ENCODE measurements around the gene FUS.
A peak's percentile ranks its signal among the peaks of the same experiment; 100 is the strongest.
"Not testable (repeated sequence)": the region's sequence is repeated elsewhere in the genome, so short reads cannot be mapped to it uniquely, and the experiment has no call there.

The FUS gene

DNA sequence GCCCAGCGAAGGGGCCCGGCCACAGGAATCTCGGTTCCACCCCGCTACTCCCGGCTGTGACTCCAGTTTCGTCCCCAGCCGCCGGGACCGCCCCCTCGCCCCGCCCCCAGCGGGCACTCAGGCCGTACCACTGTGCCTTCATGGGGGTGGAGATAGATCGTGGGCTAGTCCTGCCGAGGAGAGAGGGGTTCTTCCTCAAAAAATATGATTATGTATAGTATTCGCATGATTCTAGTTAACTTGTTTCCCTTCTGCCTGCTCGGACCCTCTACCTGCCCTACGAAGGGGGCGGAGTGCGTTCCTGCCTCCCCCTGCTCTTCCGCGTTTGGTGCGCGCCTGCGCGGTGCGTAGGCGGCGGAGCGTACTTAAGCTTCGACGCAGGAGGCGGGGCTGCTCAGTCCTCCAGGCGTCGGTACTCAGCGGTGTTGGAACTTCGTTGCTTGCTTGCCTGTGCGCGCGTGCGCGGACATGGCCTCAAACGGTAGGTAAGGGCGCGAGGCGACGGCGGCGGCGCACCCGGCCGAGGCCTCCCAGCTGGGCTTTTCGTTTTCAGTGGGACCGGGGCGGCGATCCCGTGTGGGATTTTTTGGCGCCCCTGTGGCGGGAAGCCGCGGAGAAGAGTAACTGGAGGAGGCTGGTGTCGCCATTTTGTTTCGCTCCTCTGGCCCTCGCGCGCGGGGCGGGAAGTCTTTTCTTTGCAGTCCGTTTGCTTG is at the start of gene FUS:
TSS of gene FUS (plus strand) at position 393 of the 713 bp plus-strand sequence. CDS start at position 469, 76 bp downstream.
- DNase-seq: peak; percentile 21

DNA sequence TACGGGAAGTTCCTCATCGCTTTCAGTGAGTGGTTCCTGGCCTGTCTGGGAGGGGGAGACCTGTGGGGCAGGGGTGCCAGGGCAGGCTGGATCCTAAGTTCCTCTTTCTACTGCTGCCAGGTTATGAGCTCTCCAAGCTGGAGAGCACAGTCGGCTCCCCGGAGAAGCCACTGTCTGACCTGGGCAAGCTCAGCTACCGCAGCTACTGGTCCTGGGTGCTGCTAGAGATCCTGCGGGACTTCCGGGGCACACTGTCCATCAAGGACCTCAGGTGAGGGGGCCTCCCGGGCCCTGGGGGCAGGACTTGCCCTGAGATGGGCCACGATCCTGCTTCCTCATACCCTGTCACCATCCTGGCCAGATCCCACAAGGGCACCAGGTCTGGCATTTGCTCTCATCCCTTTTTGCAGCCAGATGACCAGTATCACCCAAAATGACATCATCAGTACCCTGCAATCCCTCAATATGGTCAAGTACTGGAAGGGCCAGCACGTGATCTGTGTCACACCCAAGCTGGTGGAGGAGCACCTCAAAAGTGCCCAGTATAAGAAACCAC is 49.5 kb upstream of the FUS start:
- DNase-seq: no peak

DNA sequence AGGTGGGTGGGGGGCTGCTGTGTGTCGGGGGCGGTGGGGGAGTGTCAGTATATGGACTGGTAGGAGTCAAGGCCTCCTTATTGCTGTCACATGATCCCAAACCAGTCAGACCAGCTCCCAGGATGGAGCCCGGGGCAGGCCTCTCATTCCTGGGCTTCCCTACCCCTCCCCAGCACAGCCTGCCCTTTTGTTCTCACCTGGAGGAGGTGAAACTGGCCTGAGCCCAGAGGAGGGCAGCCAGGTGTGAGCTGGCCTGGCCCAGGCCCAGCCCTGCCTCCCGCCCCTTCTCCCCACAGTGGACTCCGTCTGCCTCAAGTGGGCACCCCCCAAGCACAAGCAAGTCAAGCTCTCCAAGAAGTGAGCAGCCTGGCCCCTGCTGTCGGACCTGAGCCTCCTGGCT is 49.0 kb upstream of the FUS start:
- DNase-seq: no peak

DNA sequence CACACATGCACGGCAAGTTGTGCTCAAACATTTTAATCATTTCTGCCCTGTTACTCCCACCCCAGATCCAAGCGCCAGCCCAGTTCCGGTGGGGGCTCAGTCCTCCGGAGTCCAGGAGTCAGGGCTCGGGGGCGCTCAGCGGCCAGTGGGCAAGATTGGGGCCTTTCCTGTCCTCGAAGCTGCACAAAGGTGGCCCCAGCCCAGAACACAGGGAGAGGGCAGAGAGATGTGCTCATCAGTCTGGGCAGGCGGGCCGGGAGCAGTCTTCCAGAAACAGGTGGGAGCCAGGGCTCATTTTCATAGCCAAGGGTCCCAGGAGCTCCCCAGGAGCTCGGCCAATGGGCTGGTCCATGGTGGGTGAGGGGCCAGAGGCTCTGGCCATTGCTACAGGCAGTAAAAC is 48.5 kb upstream of the FUS start:
- DNase-seq: no peak

DNA sequence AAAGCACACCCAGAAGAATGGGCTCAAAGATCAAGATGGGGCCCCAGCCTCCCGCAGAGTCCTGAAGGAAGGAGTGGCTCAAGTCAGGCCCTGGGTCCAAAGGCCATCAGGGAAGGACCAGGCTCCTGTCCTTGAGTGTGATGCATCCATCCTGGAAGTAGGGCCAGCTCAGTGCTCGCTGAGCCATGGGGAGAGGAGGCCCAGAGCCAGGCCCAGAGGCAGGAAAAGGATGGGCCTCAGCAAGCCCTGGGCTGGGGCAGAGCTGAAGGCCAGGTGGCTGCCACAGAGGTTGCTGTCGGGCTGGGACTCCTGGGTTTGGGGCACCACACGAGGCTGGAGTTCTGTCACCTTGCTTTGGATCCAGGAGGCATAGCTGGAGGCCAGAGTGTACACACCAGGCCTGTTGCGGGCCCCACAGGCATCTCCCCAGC is 48.1 kb upstream of the FUS start:
- no peak for DNase-seq

DNA sequence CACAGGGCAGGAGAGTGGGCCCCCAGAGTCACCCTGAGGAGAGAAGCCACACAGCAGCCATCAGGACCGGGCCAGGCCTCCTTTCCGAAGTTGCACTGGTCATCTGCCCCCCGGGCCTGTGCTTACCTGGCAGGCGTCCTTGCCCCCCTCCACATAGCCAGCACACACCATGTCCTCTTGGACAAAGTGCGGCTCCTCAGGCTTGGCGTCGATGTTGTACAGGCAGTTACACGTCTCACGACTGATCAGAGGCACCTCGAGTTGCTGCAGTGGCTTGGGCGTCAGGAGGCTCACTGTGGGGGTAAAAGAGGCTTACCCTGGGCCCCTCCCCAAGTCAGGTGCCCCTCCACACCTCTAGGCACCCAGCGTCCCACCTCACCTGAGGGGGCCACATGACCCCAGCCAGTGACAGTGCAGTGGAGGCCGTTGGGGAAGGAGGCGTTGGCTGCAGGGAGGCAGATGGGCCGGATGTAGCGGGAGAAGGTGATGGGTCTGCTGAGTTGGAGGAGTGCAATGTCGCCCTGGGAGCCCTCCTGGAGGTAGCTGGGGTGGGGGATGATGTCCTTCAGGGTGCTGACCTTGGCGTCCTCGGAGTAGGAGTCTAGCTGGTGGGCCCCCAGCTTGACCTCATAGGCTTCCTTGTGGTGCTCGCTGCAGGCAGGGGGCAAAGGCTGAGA is 47.5 kb upstream of the FUS start:
- no peak for DNase-seq

DNA sequence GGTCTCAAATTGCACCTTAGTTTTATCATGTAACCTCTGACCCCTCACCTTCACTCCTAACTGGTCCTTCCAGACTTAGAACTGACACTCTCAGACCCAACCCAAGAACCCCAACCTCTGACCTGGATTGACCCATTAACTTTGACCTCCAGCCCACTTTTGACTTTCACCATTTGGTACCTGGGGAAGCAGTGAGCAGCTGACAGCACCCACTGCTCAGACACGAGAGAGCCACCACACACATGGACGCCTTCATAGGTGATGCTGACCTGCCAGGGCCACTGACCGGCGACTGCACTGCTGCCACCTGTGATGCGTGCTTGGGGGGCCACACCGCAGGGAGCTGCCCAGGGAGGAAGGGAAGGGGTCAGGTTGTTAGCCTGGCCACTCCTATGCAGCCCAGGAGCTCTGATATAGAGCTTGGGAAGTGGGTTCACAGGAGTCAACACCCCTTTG is 46.9 kb upstream of the FUS start:
- DNase-seq: no peak

DNA sequence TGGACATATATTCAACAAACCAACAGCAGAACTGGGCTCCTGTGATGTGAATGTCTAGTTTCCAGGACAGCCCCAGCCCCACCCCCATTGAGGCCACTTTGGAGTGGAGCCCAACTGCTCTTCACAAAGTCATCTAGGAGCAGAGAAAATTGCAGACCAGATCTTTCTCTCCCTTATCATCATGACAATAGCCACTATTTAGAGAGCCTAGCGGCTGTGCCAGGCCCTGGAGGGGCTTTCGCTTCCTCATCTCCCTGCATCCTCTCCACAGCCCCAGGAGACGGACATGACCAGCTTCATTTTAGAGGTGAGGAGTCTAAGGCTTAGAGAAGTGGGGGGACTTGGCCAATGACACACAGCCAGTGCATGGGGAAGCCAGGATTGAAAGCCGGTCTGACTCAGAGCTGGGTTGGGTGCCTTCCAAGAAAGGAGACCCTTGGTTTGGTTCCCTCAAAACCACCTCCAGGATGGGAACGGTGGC is 45.8 kb upstream of the FUS start:
- no peak for DNase-seq

DNA sequence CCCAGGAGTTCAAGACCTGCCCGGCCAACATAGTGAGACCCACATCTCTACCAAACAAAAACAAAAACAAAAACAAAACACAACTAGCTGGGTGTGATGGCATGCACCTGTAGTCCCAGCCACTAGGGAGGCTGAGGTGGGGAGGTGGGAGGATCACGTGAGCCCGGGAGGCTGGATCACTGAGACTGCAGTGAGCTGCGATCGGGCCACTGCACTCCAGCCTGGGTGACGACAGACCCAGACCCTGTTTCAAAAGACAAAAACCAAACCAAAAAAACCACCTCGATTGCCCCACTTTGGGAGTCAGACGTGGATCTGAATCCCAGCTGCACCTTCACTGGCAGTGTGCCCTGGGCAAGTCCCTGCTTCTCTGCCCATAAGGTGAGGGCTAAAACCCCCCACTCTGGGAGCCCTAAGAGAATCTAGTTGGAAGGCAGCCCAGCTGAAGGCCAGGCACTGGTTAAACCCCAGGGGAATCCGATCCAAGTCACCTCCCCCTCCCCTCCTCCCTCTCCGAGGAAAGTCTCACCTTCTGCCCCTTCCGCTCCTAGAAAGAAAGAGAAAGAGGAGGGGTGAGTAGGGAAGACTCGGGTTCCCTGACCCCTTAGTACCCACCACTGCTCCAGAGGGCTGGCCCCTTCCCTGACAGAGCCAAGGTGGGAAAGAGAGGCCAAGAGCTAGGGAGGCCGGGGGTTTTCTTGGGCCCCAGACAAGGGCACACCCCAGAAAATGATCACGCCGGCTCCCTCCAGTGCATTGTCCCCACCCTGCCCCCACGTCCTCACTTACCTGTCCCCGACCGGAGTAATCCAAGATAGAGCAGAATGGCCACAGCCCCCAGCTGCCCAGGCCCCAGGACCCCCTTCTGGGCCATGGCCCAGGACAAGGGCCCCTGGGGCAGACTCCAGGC is 45.1 kb upstream of the FUS start:
- DNase-seq: no peak

DNA sequence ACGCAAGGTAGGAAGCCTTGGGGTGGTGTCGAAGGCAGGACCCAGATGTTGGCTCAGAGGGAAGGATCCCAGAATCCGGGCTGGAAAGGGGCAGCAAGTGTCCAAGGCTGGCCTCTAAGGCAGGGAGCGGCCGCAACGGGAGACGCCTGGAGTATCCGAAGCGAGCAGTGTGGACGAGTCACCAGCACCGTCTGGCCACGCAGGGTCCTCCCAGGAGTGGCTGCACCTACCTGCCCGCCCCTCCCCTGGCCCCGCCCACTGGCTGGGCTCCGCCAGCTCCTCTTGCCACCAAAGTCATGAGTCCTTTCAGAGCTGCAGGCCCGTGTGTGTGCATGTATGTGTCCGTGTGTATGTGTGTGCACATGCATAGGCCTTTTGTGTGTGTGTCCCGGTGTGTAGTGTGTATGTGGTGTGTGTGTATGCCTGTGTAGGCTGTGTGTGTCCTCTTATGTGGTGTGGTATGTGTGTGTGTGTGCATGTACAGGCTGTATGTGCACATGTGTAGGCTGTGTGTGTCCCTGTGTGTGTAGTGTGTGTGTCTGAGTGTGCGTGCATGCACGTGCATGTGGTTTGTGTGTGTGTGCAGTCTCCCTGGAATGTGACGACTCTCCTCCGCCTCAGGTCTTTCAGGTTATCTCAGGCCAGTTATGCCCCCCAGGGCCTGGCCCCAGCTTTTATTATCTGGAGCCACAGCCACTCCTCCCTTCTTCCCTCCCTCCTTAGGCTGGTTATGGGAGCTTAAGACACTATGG is 44.2 kb upstream of the FUS start, which contains the start of gene PRSS8:
TSS of gene PRSS8 (minus strand) at position 193 of the 752 bp plus-strand sequence. CDS start 229 bp downstream, outside the sequence.
- no peak for DNase-seq

DNA sequence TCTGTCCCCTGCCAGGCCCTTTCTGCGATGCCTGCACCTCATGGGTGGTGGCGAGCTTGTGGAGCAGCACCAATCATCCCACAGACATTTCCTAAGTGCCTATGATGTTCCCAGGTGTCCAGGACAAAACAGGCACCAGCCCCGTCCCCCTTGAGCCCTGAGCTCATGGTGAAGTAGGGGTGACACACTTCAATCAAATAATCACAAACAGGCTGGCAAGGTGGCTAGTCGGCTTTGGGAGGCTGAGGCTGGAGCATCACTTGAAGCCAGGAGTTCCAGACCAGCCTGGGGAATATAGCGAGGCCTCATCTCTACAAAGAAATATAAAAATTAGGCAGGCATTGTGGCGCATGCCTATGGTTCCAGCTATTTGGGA is 43.7 kb upstream of the FUS start:
- no peak for DNase-seq

DNA sequence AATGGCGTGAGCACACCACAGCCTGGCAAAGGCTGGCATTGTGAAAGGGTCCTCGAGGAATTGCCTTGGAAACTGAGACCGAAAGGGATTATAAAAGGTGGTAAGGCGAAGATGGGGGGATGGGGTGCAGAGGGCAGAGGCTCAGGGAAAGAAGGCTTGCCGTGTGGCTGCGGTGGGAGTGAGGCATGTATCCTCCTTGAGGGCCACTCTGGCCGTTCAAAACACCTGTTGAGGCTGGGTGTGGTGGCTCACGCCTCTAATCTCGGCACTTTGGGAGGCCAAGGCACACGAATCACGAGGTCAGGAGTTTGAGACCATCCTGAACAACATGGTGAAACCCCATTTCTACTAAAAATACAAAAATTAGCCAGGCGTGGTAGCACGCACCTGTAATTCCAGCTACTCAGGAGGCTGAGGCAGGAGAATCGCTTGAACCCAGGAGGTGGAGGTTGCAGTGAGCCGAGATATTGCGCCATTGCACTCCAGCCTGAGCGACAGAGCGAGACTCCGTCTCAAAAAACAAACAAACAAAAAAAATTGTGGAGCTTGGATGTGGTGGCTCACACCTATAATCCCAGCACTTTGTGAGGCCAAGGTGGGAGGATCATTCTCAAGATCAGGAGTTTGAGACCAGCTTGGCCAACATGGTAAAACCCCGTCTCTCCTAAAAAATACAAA is 43.0 kb upstream of the FUS start:
- DNase-seq: not testable (repeated sequence)

DNA sequence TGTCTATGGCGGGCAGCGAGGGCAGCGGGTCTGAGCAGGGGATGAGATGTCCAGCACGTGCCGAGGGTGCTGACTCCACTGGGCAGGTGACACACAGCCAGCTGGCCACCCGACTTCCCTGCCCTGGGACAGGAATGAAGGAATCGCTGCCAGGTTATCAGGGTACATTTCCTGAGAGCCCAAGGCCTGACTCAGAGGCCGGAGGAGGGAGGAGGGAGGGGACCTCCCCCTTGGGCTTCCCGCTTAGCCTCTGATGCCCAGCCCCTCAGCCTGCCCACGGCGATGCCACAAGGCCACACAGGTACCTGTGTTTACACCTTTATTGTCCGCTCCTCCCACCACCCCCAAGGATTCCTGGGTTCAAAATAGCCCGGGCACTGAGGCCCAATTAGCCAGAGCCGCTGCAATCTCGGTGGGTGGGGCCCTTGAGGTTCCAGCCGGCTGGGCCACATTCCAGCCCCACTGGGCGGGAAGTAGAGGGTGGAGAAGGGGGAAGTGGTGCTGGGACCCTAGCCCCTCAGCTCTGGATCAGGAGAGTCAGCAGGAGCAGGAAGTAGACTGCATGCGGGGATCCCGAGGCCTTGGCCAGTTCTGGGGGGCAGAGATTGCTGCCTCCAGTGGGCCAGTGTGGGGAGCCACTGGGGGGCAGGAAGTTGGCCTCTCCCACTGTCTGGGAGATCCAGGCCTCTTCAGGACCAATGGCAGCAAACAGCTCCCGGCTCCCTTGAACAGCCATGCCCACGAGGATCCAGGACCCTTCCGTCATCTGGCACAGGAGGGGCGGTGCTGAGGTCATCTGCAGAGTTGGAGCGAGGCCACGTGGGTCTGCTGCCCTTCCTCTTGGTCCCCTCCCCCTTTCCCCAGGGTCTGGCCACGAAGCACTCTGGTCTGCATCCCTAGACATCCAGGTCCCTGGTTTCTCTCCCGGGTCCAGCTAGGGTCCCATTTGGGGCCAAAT is 41.0 kb upstream of the FUS start:
- no peak for DNase-seq

DNA sequence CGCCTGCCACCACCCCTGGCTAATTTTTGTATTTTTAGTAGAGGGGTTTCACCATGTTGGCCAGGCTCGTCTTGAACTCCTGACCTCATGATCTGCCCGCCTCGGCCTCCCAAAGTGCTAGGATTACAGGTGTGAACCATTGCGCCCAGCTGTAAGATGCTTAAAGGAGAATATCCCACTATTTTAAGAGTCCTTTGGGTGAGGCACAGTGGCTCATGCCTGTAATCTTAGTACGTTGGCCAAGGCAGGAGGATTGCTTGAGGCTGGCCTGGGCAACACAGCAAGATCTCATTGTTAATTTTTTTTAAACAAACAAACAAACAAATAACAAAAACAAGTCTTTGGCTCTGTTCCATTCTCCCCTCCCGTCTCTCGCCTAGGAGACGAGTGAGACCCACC is 38.9 kb upstream of the FUS start:
- DNase-seq: not testable (repeated sequence)

DNA sequence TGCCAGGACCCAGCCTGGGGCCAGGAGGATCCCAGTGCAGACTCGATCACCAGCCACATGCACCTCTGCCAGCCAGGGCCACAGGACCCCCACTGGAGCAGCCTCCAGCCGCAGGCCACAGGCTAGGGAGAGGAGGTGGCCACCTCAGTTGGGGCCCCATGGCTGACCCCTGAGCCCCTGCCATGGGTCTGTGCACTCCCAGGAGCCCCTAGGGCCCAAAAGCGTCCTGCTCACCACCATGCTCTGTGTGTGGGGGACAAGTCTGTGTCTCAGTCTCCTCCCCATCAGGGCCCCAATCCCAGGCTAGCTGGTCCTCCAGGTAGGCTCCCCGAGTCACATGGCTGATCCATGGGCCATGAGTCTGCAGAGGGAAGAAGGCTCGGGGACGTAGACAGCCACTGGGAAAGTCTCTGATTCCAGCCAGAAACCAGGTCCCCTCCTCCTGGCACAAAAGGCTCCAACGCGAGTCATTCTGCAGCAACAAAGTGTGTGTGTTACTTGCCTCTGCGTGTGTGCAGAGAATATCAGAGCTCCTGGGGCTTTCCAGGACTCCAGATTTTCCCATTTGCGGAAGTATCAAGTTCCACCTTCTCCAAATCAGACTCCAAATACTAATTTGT is 38.3 kb upstream of the FUS start:
- DNase-seq: no peak

DNA sequence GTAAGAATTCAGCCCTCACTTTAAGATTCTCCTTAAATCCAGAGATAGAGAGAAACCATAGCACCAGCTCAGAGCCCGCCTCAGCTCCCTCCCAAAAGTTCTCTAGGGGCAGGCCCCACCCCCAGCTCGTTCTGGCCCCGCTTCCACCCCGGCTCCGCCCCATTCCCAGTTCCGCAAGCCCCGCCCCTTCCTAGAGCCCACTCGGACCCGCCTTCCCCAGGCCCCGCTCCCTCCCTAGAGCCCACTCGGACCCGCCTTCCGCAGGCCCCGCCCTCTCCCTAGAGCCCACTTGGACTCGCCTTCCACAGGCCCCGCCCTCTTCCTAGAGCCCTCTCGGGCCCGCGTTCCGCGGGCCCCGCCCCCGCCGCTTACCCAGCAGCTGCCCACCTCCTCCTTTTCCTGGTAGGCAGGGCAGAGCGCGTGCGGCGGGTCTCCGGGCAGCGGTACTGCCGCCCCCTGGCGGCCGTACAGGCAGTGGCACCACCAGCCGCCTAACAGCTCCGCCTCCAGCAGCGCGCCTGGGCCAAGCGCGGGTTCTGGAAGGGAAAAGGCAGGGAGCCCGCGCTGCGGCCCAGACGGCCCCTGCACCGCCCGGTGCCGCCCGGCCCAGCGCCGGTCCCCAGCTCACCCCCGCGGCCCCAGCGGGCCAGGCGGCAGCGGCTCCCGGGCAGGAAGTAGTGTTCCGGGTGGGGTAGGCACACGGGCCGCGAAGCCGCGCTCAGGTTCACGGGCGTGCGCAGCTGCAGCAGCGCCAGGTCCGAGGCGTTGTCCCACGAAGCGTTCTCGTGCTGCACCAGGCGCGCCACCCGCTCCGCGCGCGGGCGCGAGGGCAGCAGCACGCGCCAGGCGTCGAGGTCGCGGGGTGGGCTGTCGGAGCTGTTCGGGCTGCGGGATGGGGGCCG is 37.6 kb upstream of the FUS start:
- DNase-seq: peak; percentile 78

DNA sequence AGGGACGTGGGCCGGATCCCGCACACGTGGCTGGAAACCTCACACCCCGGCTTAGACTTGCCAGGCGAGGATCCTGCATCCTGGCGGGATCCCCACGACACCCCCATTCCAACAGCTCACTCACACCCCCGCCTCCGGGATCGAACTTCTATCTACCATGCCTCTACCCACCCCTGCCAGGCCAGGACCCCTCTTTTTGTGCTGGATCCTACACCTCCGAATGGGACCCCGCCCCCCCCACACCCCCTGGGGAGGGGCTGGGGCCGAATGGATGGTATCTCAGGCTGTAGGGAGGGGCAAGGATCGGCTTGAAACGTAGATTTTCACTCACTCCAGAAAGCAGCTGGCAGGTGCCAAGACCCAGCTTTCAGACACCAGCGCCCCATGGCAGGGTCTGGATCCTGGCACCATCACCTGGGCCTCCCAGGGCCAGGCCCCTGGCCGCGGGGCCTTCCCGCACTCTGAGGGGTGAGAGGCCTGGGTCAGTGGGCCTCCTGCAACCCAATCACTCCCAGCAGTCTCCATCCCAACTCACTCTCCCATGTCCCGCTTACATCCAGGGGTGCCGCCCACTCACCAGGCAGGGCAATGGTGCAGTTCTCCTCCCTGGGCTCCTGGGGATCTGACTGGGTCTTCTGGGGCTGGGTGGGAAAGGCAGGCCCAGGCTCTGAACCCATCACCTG is 36.8 kb upstream of the FUS start:
- no peak for DNase-seq

DNA sequence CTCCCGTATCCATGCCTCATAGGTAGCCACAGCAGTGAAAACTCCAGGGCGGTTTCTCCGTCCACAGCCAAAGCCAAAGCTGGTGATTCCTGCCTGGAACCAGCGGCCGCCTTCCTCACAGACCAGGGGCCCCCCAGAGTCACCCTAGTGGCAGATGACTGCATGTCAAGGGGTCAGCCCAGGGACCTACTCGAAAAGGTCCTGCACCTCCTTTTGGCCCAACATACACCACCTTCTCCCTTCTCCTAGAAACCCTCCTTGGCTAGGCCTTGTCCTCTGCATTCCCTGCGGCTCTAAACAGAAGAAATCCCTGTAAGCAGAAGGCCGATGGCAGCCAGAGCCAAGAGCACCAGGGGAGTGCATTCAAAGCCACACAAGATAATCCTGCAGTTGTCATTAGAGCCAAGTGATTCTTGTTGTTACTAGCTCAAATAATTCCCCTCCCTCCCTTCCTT is 36.2 kb upstream of the FUS start:
- no peak for DNase-seq
